GOT3 (cell line): ENCODE results near the gene ABCC3.

ENCODE experiments used
- DNase-seq: peaks from one replicate; lab custom pipeline; 2025; ENCODE audit warnings: mixed read lengths; lab: John Stamatoyannopoulos, UW

The ABCC3 gene

GRCh38 chr17:50607522-50608175 lies 27.0 kb upstream of the ABCC3 start:
- no peak for DNase-seq

- no peak for DNase-seq
Measured at GRCh38 chr17:50608700-50609379, 25.8 kb upstream of the ABCC3 start.

GRCh38 chr17:50609380-50610074 lies 25.2 kb upstream of the ABCC3 start:
- no peak for DNase-seq

GRCh38 chr17:50611634-50612033 lies 23.0 kb upstream of the ABCC3 start:
- no peak for DNase-seq

GRCh38 chr17:50612281-50612680 lies 22.4 kb upstream of the ABCC3 start:
- DNase-seq, result no peak

- DNase-seq, result no peak
Measured at GRCh38 chr17:50613007-50613992, 21.4 kb upstream of the ABCC3 start.

- no peak for DNase-seq
Measured at GRCh38 chr17:50614471-50615051, 20.1 kb upstream of the ABCC3 start.

- DNase-seq, result no peak
Measured at GRCh38 chr17:50615828-50616227, 18.9 kb upstream of the ABCC3 start.

GRCh38 chr17:50618300-50618699 lies 16.4 kb upstream of the ABCC3 start:
- no peak for DNase-seq

GRCh38 chr17:50618941-50619340 lies 15.7 kb upstream of the ABCC3 start:
- DNase-seq, result no peak

- DNase-seq, result no peak
Measured at GRCh38 chr17:50619489-50619888, 15.2 kb upstream of the ABCC3 start.

GRCh38 chr17:50620237-50620636 lies 14.4 kb upstream of the ABCC3 start:
- DNase-seq, result no peak

GRCh38 chr17:50620858-50621257 lies 13.8 kb upstream of the ABCC3 start:
- DNase-seq, result no peak

GRCh38 chr17:50621574-50622031 lies 13.1 kb upstream of the ABCC3 start:
- no peak for DNase-seq

GRCh38 chr17:50624321-50624934 lies 10.3 kb upstream of the ABCC3 start:
- DNase-seq, result no peak

GRCh38 chr17:50625032-50625871 lies 9.4 kb upstream of the ABCC3 start:
- no peak for DNase-seq

GRCh38 chr17:50626037-50626574 lies 8.6 kb upstream of the ABCC3 start:
- peak; percentile 18 for DNase-seq

GRCh38 chr17:50627036-50627781 lies 7.5 kb upstream of the ABCC3 start:
- DNase-seq, result no peak
